GM18507 (cell line): ENCODE results near the gene OR6M1.

Experiments used
- DNase-seq: peaks from one replicate; pipeline ENCODE4 v3.0.0; 2011; ENCODE audit warnings: low read depth; ENCODE audit not compliant: insufficient read length; ENCODE audit errors: extremely low spot score
- FAIRE-seq: peaks from 2 replicates; lab custom pipeline; 2011; peaks lifted over from hg19 to GRCh38; lab: Jason Lieb, UNC

The OR6M1 gene

GRCh38 chr11:123806249-123806648, at the start of gene OR6M1:
Gene OR6M1 (minus strand): TSS chr11:123806349. CDS start chr11:123806349, 0 bp downstream.
- no peak for FAIRE-seq
- DNase-seq, result no peak

- FAIRE-seq (no peak), DNase-seq (no peak)
Observed at GRCh38 chr11:123853038-123853437, 46.9 kb upstream of the OR6M1 start.

GRCh38 chr11:123852321-123852720, 46.2 kb upstream of the OR6M1 start:
- no peak for DNase-seq
- FAIRE-seq, result no peak

GRCh38 chr11:123851110-123851509, 45.0 kb upstream of the OR6M1 start:
- FAIRE-seq, result no peak
- DNase-seq, result no peak

GRCh38 chr11:123841174-123841573, 35.0 kb upstream of the OR6M1 start:
- DNase-seq, result no peak
- FAIRE-seq, result no peak

GRCh38 chr11:123839131-123839530, 33.0 kb upstream of the OR6M1 start:
- DNase-seq (no peak), FAIRE-seq (no peak)

GRCh38 chr11:123838659-123839058, 32.5 kb upstream of the OR6M1 start:
- no peak for FAIRE-seq
- DNase-seq, result no peak

- DNase-seq (no peak), FAIRE-seq (no peak)
Observed at GRCh38 chr11:123838199-123838598, 32.0 kb upstream of the OR6M1 start.

- FAIRE-seq, result no peak
- DNase-seq, result no peak
Observed at GRCh38 chr11:123833095-123833494, 26.9 kb upstream of the OR6M1 start.

GRCh38 chr11:123829745-123830144, 23.6 kb upstream of the OR6M1 start:
- FAIRE-seq (no peak), DNase-seq (no peak)

- FAIRE-seq (no peak), DNase-seq (no peak)
Observed at GRCh38 chr11:123822599-123822998, 16.4 kb upstream of the OR6M1 start.

GRCh38 chr11:123822032-123822431, 15.9 kb upstream of the OR6M1 start:
- DNase-seq (no peak), FAIRE-seq (no peak)

GRCh38 chr11:123815122-123815521, 9.0 kb upstream of the OR6M1 start:
- FAIRE-seq (no peak), DNase-seq (no peak)

- DNase-seq (no peak), FAIRE-seq (no peak)
Observed at GRCh38 chr11:123801765-123802164, 4.4 kb downstream of the OR6M1 start.

GRCh38 chr11:123800036-123800435, 6.1 kb downstream of the OR6M1 start:
- no peak for DNase-seq
- no peak for FAIRE-seq

- DNase-seq (no peak), FAIRE-seq (no peak)
Observed at GRCh38 chr11:123799438-123799837, 6.7 kb downstream of the OR6M1 start.

GRCh38 chr11:123798513-123799252, 7.5 kb downstream of the OR6M1 start:
- FAIRE-seq, result no peak
- no peak for DNase-seq

- DNase-seq, result no peak
- FAIRE-seq, result no peak
Observed at GRCh38 chr11:123798079-123798478, 8.1 kb downstream of the OR6M1 start.

GRCh38 chr11:123797541-123797940, 8.6 kb downstream of the OR6M1 start:
- FAIRE-seq, result no peak
- DNase-seq, result no peak

- no peak for FAIRE-seq
- DNase-seq, result no peak
Observed at GRCh38 chr11:123797114-123797513, 9.0 kb downstream of the OR6M1 start.

GRCh38 chr11:123796226-123796625, 9.9 kb downstream of the OR6M1 start:
- FAIRE-seq (no peak), DNase-seq (no peak)

- no peak for FAIRE-seq
- no peak for DNase-seq
Observed at GRCh38 chr11:123783536-123783935, 22.6 kb downstream of the OR6M1 start.
